DOHH2 (cell line): ENCODE results near the gene TMCO5A.

Experiments
- EZH2phosphoT487 ChIP-seq: fragments of 200-600 bp; sonication (generic); IDR thresholded peaks from 2 replicates; pipeline ENCODE4 v1.6.1; 2017; ENCODE audit warnings: borderline replicate concordance, mild to moderate bottlenecking, antibody characterized with exemption, low read length, moderate library complexity, mixed read lengths
- TF ChIP-seq, protein P1 (sequence below): fragments of 200-600 bp; sonication (generic); IDR thresholded peaks from one replicate; pipeline ENCODE4 v1.5.1; 2014; ENCODE audit warnings: antibody characterized with exemption, mild to moderate bottlenecking, low read depth, low read length; ENCODE audit not compliant: poor library complexity, severe bottlenecking

DNA sequence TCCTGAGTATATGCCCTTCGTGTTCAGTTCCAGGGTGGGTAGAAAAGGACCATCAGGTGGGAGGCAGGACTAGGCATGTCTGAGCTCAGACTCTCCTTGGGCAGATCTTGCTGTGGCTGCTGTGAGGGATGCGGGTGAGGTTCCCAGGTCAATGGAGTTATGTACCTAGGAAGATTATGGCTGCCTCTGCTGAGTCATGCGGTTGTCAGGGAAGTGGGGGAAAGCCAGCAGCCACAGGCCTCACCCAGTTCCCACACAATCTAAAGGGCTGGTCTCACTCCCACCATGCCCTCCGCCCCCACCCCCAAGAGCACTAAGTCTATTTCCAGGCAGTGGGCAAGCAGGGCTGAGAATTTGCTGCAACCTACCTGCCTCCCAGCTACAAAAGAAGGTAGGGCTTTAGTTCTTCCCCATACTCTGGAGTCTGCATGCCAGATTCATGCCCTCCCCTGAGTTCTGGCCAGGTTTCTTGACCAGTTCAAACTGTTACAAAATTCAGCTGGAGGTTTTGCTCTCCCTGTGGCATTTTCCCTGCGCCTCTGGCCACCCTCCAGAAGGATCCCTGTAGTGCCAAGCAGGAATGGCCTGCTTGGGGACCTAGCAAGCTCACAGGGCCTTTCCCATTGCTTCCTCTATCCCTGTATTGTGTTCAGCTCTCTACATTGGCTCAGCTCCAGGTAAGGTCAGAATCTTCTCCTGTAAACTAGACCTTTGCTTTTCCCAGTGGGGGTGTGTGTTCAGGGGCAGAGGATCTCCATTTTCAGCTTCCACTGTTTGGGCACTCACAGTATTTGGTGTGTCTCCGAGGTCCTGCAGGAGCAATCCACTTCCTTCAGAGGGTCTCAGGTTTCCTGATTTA, 12.7 kb upstream of the TMCO5A start:
- TF ChIP-seq, protein P1, sequence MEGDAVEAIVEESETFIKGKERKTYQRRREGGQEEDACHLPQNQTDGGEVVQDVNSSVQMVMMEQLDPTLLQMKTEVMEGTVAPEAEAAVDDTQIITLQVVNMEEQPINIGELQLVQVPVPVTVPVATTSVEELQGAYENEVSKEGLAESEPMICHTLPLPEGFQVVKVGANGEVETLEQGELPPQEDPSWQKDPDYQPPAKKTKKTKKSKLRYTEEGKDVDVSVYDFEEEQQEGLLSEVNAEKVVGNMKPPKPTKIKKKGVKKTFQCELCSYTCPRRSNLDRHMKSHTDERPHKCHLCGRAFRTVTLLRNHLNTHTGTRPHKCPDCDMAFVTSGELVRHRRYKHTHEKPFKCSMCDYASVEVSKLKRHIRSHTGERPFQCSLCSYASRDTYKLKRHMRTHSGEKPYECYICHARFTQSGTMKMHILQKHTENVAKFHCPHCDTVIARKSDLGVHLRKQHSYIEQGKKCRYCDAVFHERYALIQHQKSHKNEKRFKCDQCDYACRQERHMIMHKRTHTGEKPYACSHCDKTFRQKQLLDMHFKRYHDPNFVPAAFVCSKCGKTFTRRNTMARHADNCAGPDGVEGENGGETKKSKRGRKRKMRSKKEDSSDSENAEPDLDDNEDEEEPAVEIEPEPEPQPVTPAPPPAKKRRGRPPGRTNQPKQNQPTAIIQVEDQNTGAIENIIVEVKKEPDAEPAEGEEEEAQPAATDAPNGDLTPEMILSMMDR, result no peak
- TF ChIP-seq EZH2phosphoT487, result no peak
